GM12878 (cell line): ENCODE measurements around the gene SLC3A2. TPM values are rescaled to one million over a fixed set of nuclear protein-coding genes. Genes with fewer than 3 reads are reported as not detected.

Source experiments
- ATF7 ChIP-seq: fragments of 450-650 bp; IDR thresholded peaks from 2 replicates; pipeline ENCODE4 v1.6.1; 2016; ENCODE audit warnings: low read depth, mild to moderate bottlenecking
- BHLHE40 ChIP-seq, 2 experiments: fragments of 450-650 bp in 1 of 2; IDR thresholded peaks; 2 replicates each; pipeline ENCODE4 v1.6.1; 2011 to 2017; ENCODE audit warnings: low read depth in 2 of 2, borderline replicate concordance in 1 of 2, improper control_type of control experiment in 1 of 2, low read length in 1 of 2, mild to moderate bottlenecking in 1 of 2
- CEBPB ChIP-seq, 2 experiments: fragments of 150-350 bp in 1 of 2; IDR thresholded peaks; 2 replicates each; pipeline ENCODE4 v1.6.1; 2012 to 2014; ENCODE audit warnings: low read depth in 2 of 2, low read length in 2 of 2, borderline replicate concordance in 1 of 2, inconsistent platforms in 1 of 2
- CHD1 ChIP-seq: IDR thresholded peaks from 2 replicates; pipeline ENCODE4 v1.6.1; 2012; ENCODE audit warnings: low read depth, low read length, improper control_type of control experiment
- EGR1 ChIP-seq, 2 experiments: IDR thresholded peaks; 1 replicate in 1 of 2; 2 replicates in 1 of 2; pipeline ENCODE4 v1.6.1; 2011 to 2012; ENCODE audit warnings: low read depth in 2 of 2, low read length in 2 of 2, borderline replicate concordance in 1 of 2, mild to moderate bottlenecking in 1 of 2, moderate library complexity in 1 of 2
- EZH2 ChIP-seq: IDR thresholded peaks from 2 replicates; pipeline ENCODE4 v1.6.1; 2012; ENCODE audit warnings: low read depth, mild to moderate bottlenecking, control low read depth, inconsistent platforms, low read length, borderline replicate concordance; ENCODE audit not compliant: control insufficient read depth
- IRF3 ChIP-seq: fragments of 450-650 bp; IDR thresholded peaks from 2 replicates; pipeline ENCODE4 v1.6.1; 2014; ENCODE audit warnings: mild to moderate bottlenecking
- IRF4 ChIP-seq: IDR thresholded peaks from 2 replicates; pipeline ENCODE4 v1.6.1; 2011; ENCODE audit warnings: low read depth, low read length
- JUND ChIP-seq: IDR thresholded peaks from 2 replicates; pipeline ENCODE4 v1.6.1; 2012; ENCODE audit warnings: low read depth, mild to moderate bottlenecking, low read length, improper control_type of control experiment, moderate library complexity
- MYC ChIP-seq: IDR thresholded peaks from 2 replicates; pipeline ENCODE4 v1.6.1; 2011; ENCODE audit warnings: mild to moderate bottlenecking, low read length, moderate library complexity, inconsistent platforms; ENCODE audit not compliant: insufficient read depth, insufficient replicate concordance, insufficient read length, severe bottlenecking
- PAX8 ChIP-seq: fragments of 450-650 bp; IDR thresholded peaks from 2 replicates; pipeline ENCODE4 v1.6.1; 2017; ENCODE audit warnings: mild to moderate bottlenecking, moderate library complexity
- POLR2A ChIP-seq: IDR thresholded peaks from 2 replicates; pipeline ENCODE4 v1.6.1; 2011; ENCODE audit warnings: low read depth, mild to moderate bottlenecking, low read length
- POU2F2 ChIP-seq: IDR thresholded peaks from 3 replicates; pipeline ENCODE4 v1.6.1; 2011; ENCODE audit warnings: low read depth, mild to moderate bottlenecking, low read length, borderline replicate concordance
- RAD51 ChIP-seq: fragments of 450-650 bp; IDR thresholded peaks from 2 replicates; pipeline ENCODE4 v1.6.1; 2016; ENCODE audit warnings: moderate library complexity, mild to moderate bottlenecking, inconsistent platforms
- REST ChIP-seq: IDR thresholded peaks from 2 replicates; pipeline ENCODE4 v1.6.1; 2012; ENCODE audit warnings: mild to moderate bottlenecking, low read depth, low read length
- SKIL ChIP-seq: fragments of 450-650 bp; IDR thresholded peaks from 2 replicates; pipeline ENCODE4 v1.6.1; 2017; ENCODE audit warnings: mild to moderate bottlenecking, low read depth, inconsistent platforms; ENCODE audit not compliant: poor library complexity, severe bottlenecking
- SP1 ChIP-seq: IDR thresholded peaks from one replicate; pipeline ENCODE4 v1.6.1; 2011; ENCODE audit warnings: low read depth, low read length
- STAT1 ChIP-seq: fragments of 450-650 bp; conservative IDR thresholded peaks from 2 replicates; pipeline ENCODE4 v1.6.1; 2014; ENCODE audit warnings: antibody characterized with exemption, mild to moderate bottlenecking
- TARDBP ChIP-seq: IDR thresholded peaks from 2 replicates; pipeline ENCODE4 v1.6.1; 2016; ENCODE audit warnings: borderline replicate concordance
- USF1 ChIP-seq: IDR thresholded peaks from 2 replicates; pipeline ENCODE4 v1.6.1; 2011; ENCODE audit warnings: borderline replicate concordance, low read depth, mild to moderate bottlenecking, moderate library complexity, mixed read lengths, low read length; ENCODE audit not compliant: insufficient read depth; ENCODE audit errors: extremely low read length
- WRNIP1 ChIP-seq: IDR thresholded peaks from 2 replicates; pipeline ENCODE4 v1.6.1; 2011; ENCODE audit warnings: low read depth, low read length, improper control_type of control experiment, borderline replicate concordance
- ZNF384 ChIP-seq: IDR thresholded peaks from 2 replicates; pipeline ENCODE4 v1.6.1; 2012; ENCODE audit warnings: low read depth, mild to moderate bottlenecking, low read length, improper control_type of control experiment, borderline replicate concordance
- polyA plus RNA-seq, 11 experiments: library from polyadenylated mRNA; depleted of rRNA in 4 of 11; unstranded in 6 of 11; stranded (reverse) in 5 of 11; fragments of >200 nt; fragmentation: Nextera tagmentation in 4 of 11; fragmentation: Illumina TruSeq in 1 of 11; extraction: Ambion mirVana in 4 of 11; extraction: Trizol in 1 of 11; gene quantifications; 1 replicate in 1 of 11; 2 replicates in 10 of 11; pipeline versions ENCODE4 v1.2.1 to v1.2.3, GENCODE V29; 2011 to 2016; ENCODE audit warnings: inconsistent platforms in 2 of 11, missing spikeins in 2 of 11, low read depth in 1 of 11
- total RNA-seq, 4 experiments: library from RNA; depleted of rRNA in 3 of 4; stranded (reverse); fragments of >200 nt in 3 of 4; fragmentation: Illumina TruSeq in 1 of 4; extraction: Trizol in 1 of 4; gene quantifications; 2 replicates each; pipeline versions ENCODE4 v1.2.1 to v1.2.3, GENCODE V29; 2013 to 2021

The SLC3A2 gene
- total and polyA plus RNA-seq, 10 of the 15 experiments (the other 5 are each of a cell fraction or from before 2014, with no cell fraction given) = 6.9 to 158 (median 106) TPM

GRCh38 chr11:62881579-62882430 is 1.1 kb downstream of the SLC3A2 start (continued):
- no peak for TF ChIP-seq MYC
- TF ChIP-seq STAT1 = no peak
- TF ChIP-seq CEBPB (IDR thresholded peaks at IDR 0.05; ENCODE audit: borderline replicate concordance in 1 of 2, low read depth in 2 of 2, low read length in 2 of 2) = peak in 1 of 2 experiments; percentile 53; a peak in 1 of 4 replicates
- peak; percentile 65; the same call in 1 of the 2 replicates for TF ChIP-seq RAD51
- peak; percentile 56 for TF ChIP-seq USF1
- no peak for TF ChIP-seq IRF3
- TF ChIP-seq REST = no peak
- TF ChIP-seq SKIL = peak; percentile 17
- peak; percentile 26; the same call in 1 of the 3 replicates for TF ChIP-seq POU2F2
- TF ChIP-seq IRF4 = no peak
- TF ChIP-seq ATF7 = peak; percentile 69
- TF ChIP-seq CHD1 = no peak
- no peak for TF ChIP-seq POLR2A
- no peak for TF ChIP-seq EZH2
- no peak for TF ChIP-seq TARDBP
- TF ChIP-seq WRNIP1 = no peak
- no peak for TF ChIP-seq SP1
- peak; percentile 85 to 90 for TF ChIP-seq BHLHE40 (IDR thresholded peaks at IDR 0.05; ENCODE audit: borderline replicate concordance in 1 of 2, low read depth in 2 of 2, low read length in 1 of 2)
- no peak for TF ChIP-seq JUND
- no peak for TF ChIP-seq ZNF384
- no peak for TF ChIP-seq EGR1 (IDR thresholded peaks at IDR 0.05; ENCODE audit: borderline replicate concordance in 1 of 2, low read depth in 2 of 2, low read length in 2 of 2)
- TF ChIP-seq PAX8 = no peak
